ES-I3 (cell line): ENCODE data around the gene FOXA2.
"Not testable (repeated sequence)": the region's sequence is repeated elsewhere in the genome, so short reads cannot be mapped to it uniquely, and the experiment has no call there.

Experiments
- H3K36me3 ChIP-seq: 2 replicates; pipeline ENCODE4 v1.6.1; 2013; ENCODE audit warnings: mild to moderate bottlenecking, low read length, control low read depth, moderate library complexity; ENCODE audit not compliant: insufficient read depth
- H3K4me1 ChIP-seq: 2 replicates; pipeline ENCODE4 v1.6.1; 2013; ENCODE audit warnings: mild to moderate bottlenecking, control low read depth, low read length; ENCODE audit not compliant: insufficient read depth
- H3K9ac ChIP-seq: 2 replicates; pipeline ENCODE4 v1.6.1; 2013; ENCODE audit warnings: low read depth, mild to moderate bottlenecking, low read length, moderate library complexity
- H3K9me3 ChIP-seq: 2 replicates; pipeline ENCODE4 v1.6.1; 2013; ENCODE audit warnings: mild to moderate bottlenecking, low read length, moderate library complexity; ENCODE audit not compliant: control insufficient read depth, insufficient read depth

FOXA2 gene

DNA sequence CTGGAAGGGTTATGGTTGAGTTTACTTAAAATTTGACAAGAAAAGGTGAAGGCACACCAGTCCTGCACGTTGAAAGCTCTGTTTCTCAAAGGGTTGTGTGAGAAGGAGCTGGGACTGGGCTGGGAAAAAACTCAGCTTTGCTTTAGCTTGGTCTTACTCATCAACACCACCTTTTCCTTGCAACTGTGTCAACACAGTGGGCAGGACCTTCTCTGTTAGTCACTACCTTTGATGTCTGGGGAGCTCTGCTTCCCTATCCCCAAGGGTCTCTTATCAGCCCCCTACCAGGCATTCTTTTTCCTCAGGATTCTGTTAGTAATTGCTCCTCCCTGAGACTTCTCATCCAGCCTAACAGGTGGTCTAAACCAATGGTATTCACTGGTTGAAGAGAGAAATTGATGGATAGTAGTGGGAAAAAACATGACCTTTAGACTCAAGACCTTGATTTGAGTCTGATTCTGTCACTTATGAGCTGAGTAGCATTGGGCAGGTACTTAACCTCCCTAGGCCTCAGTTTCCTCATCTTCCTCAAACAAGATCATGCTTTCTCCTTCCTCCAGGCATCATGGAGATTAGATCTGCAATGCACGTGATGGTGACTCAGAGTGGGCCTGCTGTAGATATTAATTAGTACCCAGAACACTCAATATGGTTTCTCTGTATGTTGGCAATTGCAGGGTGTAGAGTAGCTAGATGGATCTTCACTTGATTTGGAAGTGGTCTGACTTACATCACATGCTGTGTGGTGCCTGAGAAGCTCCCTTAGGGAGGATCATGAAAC is 17.2 kb upstream of the FOXA2 start:
- Histone ChIP-seq H3K36me3 (no peaks in the 10 kb centered on the region), H3K9ac (no peak overlapping the region), H3K9me3 (no peaks in the 10 kb centered on the region), H3K4me1 (no peaks in the 10 kb centered on the region)

DNA sequence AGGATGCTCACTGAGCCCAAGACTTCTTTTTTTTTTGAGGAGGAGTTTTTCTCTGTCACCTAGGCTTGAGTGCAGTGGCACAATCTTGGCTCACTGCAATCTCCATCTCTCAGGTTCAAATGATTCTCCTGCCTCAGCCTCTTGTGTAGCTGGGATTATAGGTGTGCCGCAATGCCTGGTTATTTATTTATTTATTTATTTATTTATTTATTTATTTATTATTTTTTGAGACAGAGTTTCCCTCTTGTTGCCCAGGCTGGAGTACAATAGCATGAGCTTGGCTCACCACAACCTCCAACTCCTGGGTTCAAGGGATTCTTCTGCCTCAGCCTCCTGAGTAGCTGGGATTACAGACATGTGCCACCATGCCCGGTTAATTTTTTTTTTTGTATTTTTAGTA is 14.9 kb upstream of the FOXA2 start:
- H3K9ac ChIP-seq, H3K9me3 ChIP-seq, H3K36me3 ChIP-seq, H3K4me1 ChIP-seq: not testable (repeated sequence)

DNA sequence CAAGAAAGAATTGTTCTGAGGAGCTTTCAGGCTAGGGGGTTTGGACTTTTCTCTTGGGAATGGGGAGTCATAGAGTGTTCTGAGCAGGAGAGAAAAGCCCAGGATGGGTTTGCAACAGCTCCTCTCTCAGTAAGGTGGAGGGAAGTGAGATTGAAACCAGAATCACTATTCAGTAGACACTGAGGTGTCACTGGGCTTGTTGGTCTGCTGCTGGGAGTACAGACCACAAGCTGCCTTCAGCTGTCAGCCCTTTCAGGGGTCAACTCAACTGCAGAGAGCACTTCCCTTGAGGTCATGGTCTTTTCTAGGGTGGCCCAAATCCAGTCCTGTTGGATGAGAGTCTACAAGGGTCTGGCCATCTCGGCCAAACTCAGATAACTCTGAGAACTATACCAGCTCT is 12.9 kb upstream of the FOXA2 start:
- H3K4me1 ChIP-seq, result no peaks in the 10 kb centered on the region
- H3K9ac ChIP-seq, result no peak overlapping the region
- H3K9me3 ChIP-seq, result no peaks in the 10 kb centered on the region
- no peaks in the 10 kb centered on the region for H3K36me3 ChIP-seq

DNA sequence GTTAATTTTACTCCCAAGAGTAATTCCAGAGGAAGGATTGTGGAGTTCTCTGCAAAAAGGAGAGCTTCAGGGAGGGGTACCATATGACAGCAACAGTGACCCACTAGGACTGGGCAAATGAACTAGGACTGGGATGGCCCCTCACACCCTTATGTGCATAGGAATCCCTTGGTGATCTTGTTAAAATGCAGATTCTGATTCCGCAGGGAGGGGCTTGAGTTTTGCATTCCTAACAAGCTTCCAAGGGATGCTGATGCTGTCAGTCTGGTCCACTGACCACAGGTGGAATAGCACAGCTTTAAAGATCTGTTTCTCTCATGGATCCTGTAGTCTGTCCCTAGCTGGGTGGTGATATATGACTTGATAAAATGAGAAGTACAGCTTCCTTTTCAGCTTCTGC is 6.3 kb upstream of the FOXA2 start:
- H3K9ac ChIP-seq, result no peak overlapping the region
- H3K9me3 ChIP-seq, result no peaks in the 10 kb centered on the region
- no peaks in the 10 kb centered on the region for H3K36me3 ChIP-seq
- H3K4me1 ChIP-seq, result peaks cover 17% of the 10 kb centered on the region; the same call in 1 of the 2 replicates

DNA sequence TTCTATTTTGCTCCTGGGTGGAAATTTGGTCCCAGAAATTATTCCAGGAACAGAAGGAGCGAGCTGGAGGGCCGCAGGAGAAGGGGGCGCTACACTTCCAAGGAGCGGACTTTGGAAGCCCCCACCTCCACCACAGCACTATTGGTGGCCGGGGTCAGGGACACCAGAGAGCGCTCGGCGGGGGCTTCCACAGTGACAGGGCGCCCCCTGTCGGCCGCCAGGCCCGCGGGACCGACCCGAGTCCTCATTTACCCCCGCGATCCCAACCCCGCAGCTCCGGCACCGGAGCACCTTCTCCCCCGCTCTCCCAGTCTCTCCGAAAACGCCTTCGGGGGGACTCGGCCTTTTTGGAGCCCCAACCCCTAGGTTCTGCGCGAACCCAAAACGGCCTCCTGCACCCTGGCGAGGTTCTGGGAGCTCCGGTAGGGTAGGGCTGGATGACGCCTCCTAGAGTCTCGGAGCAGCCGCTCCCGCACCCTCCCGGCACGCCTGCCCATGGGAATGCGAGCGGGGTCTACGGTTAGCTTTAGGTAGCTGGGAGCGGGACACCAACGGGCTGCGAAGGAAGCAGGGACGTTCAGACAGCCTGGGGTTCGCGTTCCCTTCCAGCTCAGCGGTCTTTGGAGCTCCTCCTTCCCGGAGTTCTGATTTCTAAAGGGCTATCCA is 2.4 kb upstream of the FOXA2 start:
- Histone ChIP-seq H3K9ac (peak overlapping the region; percentile 5; the same call in 1 of the 2 replicates), H3K4me1 (peaks cover 17% of the 10 kb centered on the region; the same call in 1 of the 2 replicates), H3K9me3 (no peaks in the 10 kb centered on the region; the same call in 1 of the 2 replicates), H3K36me3 (no peaks in the 10 kb centered on the region)

DNA sequence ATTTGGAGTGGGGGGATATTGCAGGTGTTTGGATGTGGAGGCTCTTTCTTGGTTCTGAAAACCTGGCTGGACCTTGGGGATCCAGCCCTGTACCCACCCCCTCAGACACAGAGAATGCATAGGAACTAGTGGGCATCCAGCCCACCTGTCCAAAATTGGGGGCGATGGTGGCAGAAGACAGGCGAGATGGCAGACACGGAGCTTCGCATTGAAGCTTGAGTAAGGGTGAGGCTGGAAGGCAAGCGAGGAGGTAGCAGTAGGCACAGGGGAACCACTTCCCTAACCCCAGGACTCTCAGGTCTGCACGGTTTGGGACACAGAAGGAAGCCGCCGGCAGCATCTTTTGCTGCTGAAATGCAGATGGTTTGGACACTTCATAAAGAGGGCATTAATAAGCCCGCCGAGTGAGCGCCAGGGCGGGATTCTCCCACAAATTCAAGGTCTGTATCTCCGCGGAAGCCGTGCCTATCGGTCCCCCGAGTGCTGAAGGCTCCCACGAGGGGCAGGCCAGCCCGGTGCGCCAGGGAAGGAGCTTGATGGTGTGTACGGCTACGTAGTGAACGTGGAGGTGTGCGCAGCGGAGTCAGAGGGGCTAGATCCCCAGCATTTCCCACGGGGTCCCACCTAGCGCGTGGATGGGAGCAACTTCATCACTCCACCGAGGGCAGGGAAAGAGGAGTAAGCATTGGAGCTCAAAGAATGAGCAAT is 1.6 kb upstream of the FOXA2 start:
- H3K9ac ChIP-seq, result no peak overlapping the region
- no peaks in the 10 kb centered on the region for H3K36me3 ChIP-seq
- peaks cover 12% of the 10 kb centered on the region; the same call in 1 of the 2 replicates for H3K4me1 ChIP-seq
- no peaks in the 10 kb centered on the region; the same call in 1 of the 2 replicates for H3K9me3 ChIP-seq

DNA sequence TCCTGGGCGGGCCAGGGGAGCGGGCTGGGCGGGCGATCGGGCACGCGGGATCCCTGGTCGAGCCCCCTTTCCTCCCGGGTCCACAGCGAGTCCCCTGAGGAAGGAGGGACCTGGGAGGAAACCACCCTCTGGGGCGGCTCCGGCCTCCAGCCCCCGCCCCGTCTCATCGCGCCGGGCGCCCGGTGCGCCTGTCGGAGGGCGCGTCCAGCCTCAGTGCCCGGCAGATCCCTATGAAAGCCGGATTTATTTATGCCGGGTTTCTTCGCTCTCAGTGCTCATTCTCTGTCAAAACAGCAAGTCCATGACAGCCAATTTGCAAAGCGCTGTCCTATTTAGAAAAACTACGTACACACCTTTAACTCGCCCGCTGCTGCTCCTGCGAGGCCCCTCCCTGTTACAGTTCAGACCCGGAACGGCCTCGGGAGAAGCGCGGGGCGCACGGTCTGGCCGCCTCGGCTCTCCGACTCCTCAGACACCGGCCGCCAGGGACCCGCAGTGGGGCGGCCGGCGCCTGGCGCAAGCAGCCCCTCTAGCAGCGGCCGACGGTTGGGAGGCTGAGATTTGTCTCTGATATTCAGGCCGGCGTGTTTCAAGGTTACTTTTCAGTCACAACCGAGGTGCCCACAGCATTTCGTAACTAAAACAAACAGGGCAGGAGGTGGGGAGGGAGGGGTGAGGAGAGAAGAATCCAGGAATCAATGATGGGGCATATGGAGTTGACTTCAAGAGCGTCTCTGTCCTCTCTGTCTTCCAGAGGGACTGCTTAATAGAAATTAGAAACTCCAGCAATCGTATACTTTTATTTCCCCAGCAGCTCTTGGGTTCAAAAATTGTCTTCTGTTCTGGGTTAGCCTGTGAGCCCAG is 782 bp upstream of the FOXA2 start:
- no peaks in the 10 kb centered on the region; the same call in none of the 2 replicates for H3K9me3 ChIP-seq
- H3K36me3 ChIP-seq, result no peaks in the 10 kb centered on the region
- H3K9ac ChIP-seq, result peak overlapping the region; percentile 19; the same call in 1 of the 2 replicates
- H3K4me1 ChIP-seq, result peaks cover 7% of the 10 kb centered on the region; the same call in 1 of the 2 replicates

DNA sequence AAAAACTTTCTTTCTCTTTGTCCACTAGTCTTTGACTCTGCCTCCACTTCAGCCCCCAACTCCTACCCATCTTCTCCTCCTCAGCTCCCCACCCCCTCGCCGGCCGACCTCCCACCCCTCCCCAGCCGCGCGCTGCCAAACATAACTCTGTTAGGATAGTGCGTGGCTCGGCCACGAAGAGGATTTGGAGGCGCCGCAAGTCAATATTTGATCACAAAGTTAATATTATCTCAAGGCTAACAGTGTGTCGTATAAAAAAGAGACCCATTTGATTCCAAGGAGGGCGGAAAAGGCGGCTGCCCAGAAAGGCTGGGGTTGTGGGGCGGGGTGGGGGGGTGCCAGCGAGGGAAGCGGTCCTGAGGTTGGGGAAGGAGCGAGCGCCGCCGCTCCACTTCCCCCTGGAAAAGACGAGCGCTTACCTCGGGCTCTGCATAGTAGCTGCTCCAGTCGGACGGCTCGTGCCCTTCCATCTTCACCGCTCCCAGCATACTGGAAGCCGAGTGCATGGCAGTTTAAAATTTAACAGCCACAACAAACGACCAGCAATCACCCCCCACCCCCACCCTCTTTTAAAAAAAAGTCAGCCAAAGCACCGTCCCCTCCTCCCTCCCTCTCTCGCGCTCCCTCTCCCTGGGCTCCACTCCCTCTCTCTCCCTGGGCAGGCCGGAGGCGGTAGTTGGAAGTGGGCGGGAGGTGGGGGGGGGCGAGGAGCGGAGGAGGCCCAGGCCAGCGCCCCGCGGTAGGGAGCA is 425 bp downstream of the FOXA2 start:
- Histone ChIP-seq H3K36me3 (no peaks in the 10 kb centered on the region), H3K9ac (peak overlapping the region; percentile 47; the same call in 1 of the 2 replicates), H3K9me3 (no peaks in the 10 kb centered on the region; the same call in none of the 2 replicates), H3K4me1 (no peaks in the 10 kb centered on the region; the same call in 1 of the 2 replicates)

DNA sequence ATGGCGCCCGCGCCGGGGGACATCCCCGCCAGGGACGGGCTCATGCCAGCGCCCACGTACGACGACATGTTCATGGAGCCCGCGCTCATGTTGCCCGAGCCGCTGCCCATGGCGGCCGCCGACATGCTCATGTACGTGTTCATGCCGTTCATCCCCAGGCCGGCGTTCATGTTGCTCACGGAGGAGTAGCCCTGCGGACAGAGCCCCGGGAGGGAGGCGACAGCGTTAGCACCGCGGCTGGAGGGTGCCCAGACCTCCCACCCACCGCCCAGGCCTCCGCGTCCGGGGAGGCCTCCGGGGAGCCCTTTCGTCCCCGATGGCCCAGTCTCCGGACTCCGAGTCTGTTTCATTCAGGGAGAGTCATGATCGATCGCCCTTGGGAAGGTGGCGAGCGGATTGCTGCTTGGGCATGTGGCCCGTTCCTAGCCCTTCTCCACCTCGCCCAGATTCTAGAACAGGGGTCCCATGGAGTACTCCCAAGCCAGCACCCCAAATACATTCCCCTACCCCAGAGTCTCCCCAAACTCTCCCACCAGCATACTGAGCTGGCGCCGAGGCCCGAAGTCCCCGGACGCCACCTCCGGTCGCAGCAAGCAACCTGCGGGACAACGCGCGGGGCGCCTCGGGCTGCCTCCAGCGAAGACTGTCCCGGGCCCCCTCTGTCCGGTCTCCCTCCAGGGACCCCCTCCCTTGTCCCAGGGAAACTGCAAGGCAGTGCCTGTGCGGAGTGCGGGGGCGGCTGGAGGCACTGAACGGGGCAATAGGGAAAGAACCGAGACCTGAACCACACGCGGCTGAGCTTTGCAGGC is 1.2 kb downstream of the FOXA2 start:
- H3K4me1 ChIP-seq, result no peaks in the 10 kb centered on the region; the same call in 1 of the 2 replicates
- peak overlapping the region; percentile 47; the same call in 1 of the 2 replicates for H3K9ac ChIP-seq
- no peaks in the 10 kb centered on the region; the same call in none of the 2 replicates for H3K9me3 ChIP-seq
- H3K36me3 ChIP-seq, result no peaks in the 10 kb centered on the region

DNA sequence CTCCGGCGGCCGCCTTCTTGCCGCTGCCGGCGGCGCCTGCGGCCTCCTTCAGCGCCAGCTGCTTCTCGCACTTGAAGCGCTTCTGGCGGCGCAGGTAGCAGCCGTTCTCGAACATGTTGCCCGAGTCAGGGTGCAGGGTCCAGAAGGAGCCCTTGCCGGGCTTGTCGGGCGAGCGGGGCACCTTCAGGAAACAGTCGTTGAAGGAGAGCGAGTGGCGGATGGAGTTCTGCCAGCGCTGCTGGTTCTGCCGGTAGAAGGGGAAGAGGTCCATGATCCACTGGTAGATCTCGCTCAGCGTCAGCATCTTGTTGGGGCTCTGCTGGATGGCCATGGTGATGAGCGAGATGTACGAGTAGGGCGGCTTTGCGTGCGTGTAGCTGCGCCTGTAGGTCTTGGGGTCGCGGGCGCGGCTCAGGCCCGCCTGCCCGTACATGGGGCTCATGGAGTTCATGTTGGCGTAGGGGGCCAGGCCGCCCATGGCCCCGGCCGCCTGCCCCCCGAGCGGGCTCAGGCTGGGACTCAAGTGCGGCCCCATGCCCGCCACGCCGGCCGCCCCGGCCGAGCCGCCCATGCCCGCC is 1.9 kb downstream of the FOXA2 start:
- H3K9me3 ChIP-seq, result no peaks in the 10 kb centered on the region; the same call in none of the 2 replicates
- peak overlapping the region; percentile 47; the same call in 1 of the 2 replicates for H3K9ac ChIP-seq
- H3K4me1 ChIP-seq, result peaks cover 2% of the 10 kb centered on the region; the same call in 1 of the 2 replicates
- H3K36me3 ChIP-seq, result no peaks in the 10 kb centered on the region

DNA sequence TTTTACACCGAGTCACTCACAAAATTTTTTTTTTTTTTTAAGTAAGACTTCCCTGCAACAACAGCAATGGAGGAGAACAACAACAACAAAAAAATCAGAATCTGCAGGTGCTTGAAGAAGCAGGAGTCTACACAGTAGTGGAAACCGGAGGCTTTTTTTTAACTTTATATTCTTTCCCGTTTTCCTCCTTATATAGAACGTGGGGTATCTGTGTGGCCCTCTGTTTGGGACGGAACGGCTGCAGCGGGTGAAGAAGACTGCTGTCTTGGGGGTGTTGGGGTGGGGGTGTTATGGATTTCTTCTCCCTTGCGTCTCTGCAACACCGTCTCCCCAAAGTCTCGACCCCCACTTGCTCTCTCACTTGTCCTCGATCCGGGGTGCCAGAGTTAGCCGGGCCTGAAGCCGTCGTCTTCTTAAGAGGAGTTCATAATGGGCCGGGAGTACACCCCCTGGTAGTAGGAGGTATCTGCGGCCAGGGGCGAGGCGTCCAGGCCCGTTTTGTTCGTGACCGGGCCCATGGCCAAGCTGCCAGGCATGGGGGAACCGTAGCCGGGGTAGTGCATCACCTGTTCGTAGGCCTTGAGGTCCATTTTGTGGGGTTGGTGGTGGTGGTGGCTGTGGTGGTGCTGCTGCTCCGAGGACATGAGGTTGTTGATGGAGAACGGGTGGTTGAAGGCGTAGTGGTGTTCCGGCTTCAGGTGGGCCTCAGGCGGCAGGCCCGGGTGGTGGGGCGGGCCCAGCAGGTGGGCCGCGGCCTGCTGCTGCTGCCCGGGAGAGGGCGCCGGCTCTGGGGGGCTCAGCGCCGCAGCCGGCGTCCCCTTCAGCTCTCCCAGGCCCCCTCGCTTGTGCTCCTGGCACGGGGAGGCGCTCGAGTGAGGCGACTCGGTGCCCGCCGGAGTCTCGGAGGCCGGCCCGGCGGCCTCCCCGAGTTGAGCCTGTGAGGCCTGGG is 2.7 kb downstream of the FOXA2 start:
- no peaks in the 10 kb centered on the region; the same call in none of the 2 replicates for H3K9me3 ChIP-seq
- no peaks in the 10 kb centered on the region for H3K36me3 ChIP-seq
- no peak overlapping the region; the same call in 1 of the 2 replicates for H3K9ac ChIP-seq
- peaks cover 7% of the 10 kb centered on the region; the same call in 1 of the 2 replicates for H3K4me1 ChIP-seq
